ENCODE measurements around the gene POM121. TPM values are rescaled to one million over a fixed set of nuclear protein-coding genes. Genes with fewer than 3 reads are reported as not detected.
"Not testable (repeated sequence)": the region's sequence is repeated elsewhere in the genome, so short reads cannot be mapped to it uniquely, and the experiment has no call there.

The POM121 gene
- total RNA-seq, 5 donors from 2014 or later (not counting 1 experiment from before 2014, with no cell fraction given): 58.4 to 68.6 (median 65.9) TPM

DNA sequence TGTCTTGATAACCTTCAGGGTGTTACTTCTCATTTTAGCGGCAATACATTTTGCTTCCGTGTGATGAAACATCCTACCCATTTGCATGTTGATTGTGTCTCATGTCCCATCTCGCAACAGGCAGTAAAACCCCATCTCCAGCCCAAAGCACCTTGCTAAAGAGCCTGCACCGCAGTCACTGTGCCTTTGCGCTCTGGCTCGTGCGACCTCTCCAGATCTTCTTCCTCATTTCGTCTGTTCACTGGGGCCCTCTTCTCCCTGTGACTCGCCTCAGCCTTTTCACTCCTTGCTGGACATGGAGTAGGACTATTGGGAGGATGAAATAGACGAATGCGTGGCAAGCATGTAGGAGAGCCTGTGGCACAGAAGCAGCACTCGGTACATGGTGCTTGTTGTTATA is 13.5 kb upstream of the POM121 start:
- peaks cover 36% of the 10 kb centered on the region for H3K36me3 Mint-ChIP-seq
- not testable (repeated sequence) for H3K9me3 ChIP-seq

DNA sequence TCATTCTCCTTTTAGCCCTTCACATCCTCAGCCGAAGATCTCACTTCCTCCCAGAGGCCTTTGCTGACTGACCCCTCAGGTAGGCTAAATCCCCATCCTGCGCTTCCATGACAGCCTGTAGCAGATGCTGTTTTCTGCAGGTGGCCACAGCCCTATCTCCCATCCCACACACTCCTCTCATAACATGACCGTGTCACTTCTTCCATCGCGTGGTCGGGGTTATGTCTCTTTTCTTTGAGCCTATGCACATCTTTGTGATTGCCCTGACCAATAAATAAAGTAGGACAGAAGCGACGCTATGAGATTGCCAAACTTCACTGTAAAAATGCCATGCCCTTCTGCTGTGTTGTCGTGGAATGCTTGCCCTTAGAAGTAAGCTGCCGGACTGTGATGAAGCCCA is 11.1 kb upstream of the POM121 start:
- DNase-seq; H3K27me3 ChIP-seq (replicated peaks in 1 of 2; ENCODE audit: control insufficient read depth in 2 of 2, extremely low read depth in 1 of 2, insufficient read depth in 2 of 2, low read length in 1 of 2); H3K4me1 ChIP-seq (ENCODE audit: control insufficient read depth in 1 of 2, extremely low read depth in 1 of 2, insufficient read depth in 2 of 2, low read length in 2 of 2); H3K9me3 ChIP-seq; H3K4me3 Mint-ChIP-seq; POLR2A ChIA-PET; H3K9me3 Mint-ChIP-seq; H3K27me3 Mint-ChIP-seq; H3K27ac ChIP-seq (ENCODE audit: low read length); H3K4me3 ChIP-seq (ENCODE audit: control insufficient read depth in 1 of 2, extremely low read depth in 1 of 2, low read length in 1 of 2); ATAC-seq (replicated peaks in 1 of 4): not testable (repeated sequence)
- peak overlapping the region in 1 of 2 donors; percentile 41 for H3K27ac Mint-ChIP-seq
- H3K4me1 Mint-ChIP-seq: peaks cover 10 to 19% (median 16%) of the 10 kb centered on the region in 3 donors
- peaks cover 0 to 17% of the 10 kb centered on the region in 2 donors for H3K36me3 ChIP-seq (ENCODE audit: control insufficient read depth in 2 of 2, extremely low read depth in 1 of 2, insufficient read depth in 1 of 2, low read length in 1 of 2)
- H3K36me3 Mint-ChIP-seq: peaks cover 24% of the 10 kb centered on the region
- 77% methylated on average over 8 of the region's 10 CpGs for WGBS (ENCODE audit: insufficient coverage)
- CTCF ChIA-PET: interaction anchor here in 1 of 2 donors (0.7 kb wide), 1 partner anchor 826 kb away, joined by 4 read pairs; no protein-coding TSS in a partner anchor

More for the DNA sequence above, 13.5 kb upstream of the POM121 start:
- ATAC-seq (replicated peaks in 1 of 4); CTCF ChIA-PET; H3K4me3 Mint-ChIP-seq; H3K27ac Mint-ChIP-seq; POLR2A ChIA-PET; DNase-seq; H3K27ac ChIP-seq (ENCODE audit: low read length); H3K9me3 Mint-ChIP-seq; H3K27me3 ChIP-seq (replicated peaks in 1 of 2; ENCODE audit: control insufficient read depth in 2 of 2, extremely low read depth in 1 of 2, insufficient read depth in 2 of 2, low read length in 1 of 2); H3K4me3 ChIP-seq (ENCODE audit: control insufficient read depth in 1 of 2, extremely low read depth in 1 of 2, low read length in 1 of 2); H3K4me1 ChIP-seq (ENCODE audit: control insufficient read depth in 1 of 2, extremely low read depth in 1 of 2, insufficient read depth in 2 of 2, low read length in 2 of 2); H3K27me3 Mint-ChIP-seq: not testable (repeated sequence)
- no CpG with 5 or more reads among the region's 12 CpGs for WGBS (ENCODE audit: insufficient coverage)
- H3K4me1 Mint-ChIP-seq: peaks cover 4 to 22% (median 21%) of the 10 kb centered on the region in 3 donors
- peaks cover 0 to 18% of the 10 kb centered on the region in 2 donors for H3K36me3 ChIP-seq (ENCODE audit: control insufficient read depth in 2 of 2, extremely low read depth in 1 of 2, insufficient read depth in 1 of 2, low read length in 1 of 2)

DNA sequence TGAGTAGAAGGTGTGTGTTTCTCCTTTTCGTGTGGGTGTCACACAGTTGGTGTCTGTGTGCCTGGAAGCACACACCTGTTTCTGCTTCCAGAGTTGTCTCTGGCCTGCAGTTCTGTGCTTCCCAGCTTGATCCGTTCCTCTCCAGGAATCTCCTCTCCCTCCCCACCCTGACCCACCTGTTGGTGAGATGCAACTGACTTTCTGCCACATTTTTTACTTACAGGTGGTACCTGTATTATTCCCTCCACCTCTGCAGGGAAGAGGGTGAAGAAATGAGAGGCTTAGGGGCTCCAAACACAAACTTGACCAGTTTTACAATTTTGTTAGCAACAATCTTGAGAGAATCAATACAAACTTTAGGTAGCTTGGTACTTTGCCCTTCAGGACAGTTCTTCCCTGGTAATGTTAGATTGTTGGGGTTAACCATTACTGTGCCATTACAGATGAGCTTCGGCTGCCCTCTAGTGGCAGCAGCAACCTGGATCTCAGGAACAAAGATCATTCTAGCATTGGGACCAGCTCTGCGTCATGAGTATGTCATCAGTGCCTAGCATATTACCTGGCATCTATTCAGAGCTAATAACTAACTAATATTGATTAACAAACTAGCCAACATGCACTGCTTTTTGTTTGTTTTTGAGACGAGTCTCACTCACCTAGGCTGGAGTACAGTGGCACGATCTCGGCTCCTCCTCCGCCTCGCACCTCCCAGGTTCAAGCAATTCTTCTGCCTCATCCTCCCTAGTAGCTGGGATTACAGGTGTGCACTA is 10.0 kb upstream of the POM121 start:
- Mint-ChIP-seq H3K27ac (peak overlapping the region; percentile 29 to 41), H3K36me3 (peaks cover 21% of the 10 kb centered on the region), H3K4me1 (peaks cover 10 to 18% (median 16%) of the 10 kb centered on the region in 3 donors)
- H3K4me3 Mint-ChIP-seq; H3K27me3 Mint-ChIP-seq; H3K27ac ChIP-seq (ENCODE audit: low read length); H3K4me1 ChIP-seq (ENCODE audit: control insufficient read depth in 1 of 2, extremely low read depth in 1 of 2, insufficient read depth in 2 of 2, low read length in 2 of 2); H3K4me3 ChIP-seq (ENCODE audit: control insufficient read depth in 1 of 2, extremely low read depth in 1 of 2, low read length in 1 of 2); POLR2A ChIA-PET; H3K27me3 ChIP-seq (replicated peaks in 1 of 2; ENCODE audit: control insufficient read depth in 2 of 2, extremely low read depth in 1 of 2, insufficient read depth in 2 of 2, low read length in 1 of 2); H3K9me3 ChIP-seq; H3K9me3 Mint-ChIP-seq: not testable (repeated sequence)
- WGBS (ENCODE audit: insufficient coverage): 91% methylated on average over 4 of the region's 9 CpGs
- ATAC-seq (replicated peaks in 1 of 4) (peak; percentile 75 to 86 (median 79)), DNase-seq (peak in 34 of 35 experiments; percentile 9 to 58 (median 38))
- H3K36me3 ChIP-seq (ENCODE audit: control insufficient read depth in 2 of 2, extremely low read depth in 1 of 2, insufficient read depth in 1 of 2, low read length in 1 of 2): peaks cover 0 to 17% of the 10 kb centered on the region in 2 donors
- CTCF ChIA-PET: interaction anchor here (0.5 to 1.4 kb wide), 7 partner anchors 63 to 105 kb away, joined by 3 to 4 read pairs (median 3); partner anchors contain the start of gene TYW1B (in 1 of the 2)

DNA sequence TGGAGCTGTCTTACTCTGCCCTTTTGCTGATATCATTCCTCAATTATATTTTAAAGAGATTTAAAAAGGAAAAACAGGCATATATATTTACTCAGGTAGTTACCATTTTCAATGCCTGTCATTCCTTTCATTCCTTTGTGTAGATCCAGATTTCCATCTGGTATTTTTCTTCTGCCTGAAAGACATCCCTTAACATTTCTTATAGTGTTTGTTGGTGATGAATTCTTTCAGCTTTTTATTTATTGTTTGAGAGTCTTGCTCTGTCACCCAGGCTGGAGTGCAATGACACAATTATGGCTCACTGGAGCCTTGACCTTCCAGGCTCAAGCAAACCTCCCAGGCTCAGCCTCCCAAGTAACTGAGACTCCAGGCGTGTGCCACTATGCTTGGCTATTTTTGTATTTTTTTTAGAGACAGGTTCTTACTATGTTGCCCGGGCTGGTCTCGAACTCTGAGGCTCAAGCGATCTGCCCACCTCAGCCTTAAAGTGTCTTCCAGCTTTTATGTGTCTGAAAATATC is 5.6 kb upstream of the POM121 start:
- H3K27ac Mint-ChIP-seq: no peak overlapping the region
- ATAC-seq (replicated peaks in 1 of 4): no peak
- Histone ChIP-seq H3K27me3 (replicated peaks in 1 of 2; ENCODE audit: control insufficient read depth in 2 of 2, extremely low read depth in 1 of 2, insufficient read depth in 2 of 2, low read length in 1 of 2) (no peaks in the 10 kb centered on the region), H3K4me1 (ENCODE audit: control insufficient read depth in 1 of 2, extremely low read depth in 1 of 2, insufficient read depth in 2 of 2, low read length in 2 of 2) (peaks cover 0 to 11% of the 10 kb centered on the region in 2 experiments), H3K27ac (ENCODE audit: low read length) (no peak overlapping the region), H3K36me3 (ENCODE audit: control insufficient read depth in 2 of 2, extremely low read depth in 1 of 2, insufficient read depth in 1 of 2, low read length in 1 of 2) (peaks cover 0 to 3% of the 10 kb centered on the region in 2 donors), H3K4me3 (ENCODE audit: control insufficient read depth in 1 of 2, extremely low read depth in 1 of 2, low read length in 1 of 2) (no peak overlapping the region), H3K9me3 (no peaks in the 10 kb centered on the region)
- H3K36me3 Mint-ChIP-seq: peaks cover 12% of the 10 kb centered on the region
- ChIA-PET CTCF (no interaction called here), POLR2A (interaction anchor here (0.6 kb wide), 2 partner anchors 90 to 787 kb away, joined by 5 to 9 read pairs; no protein-coding TSS in a partner anchor)
- no peaks in the 10 kb centered on the region for H3K9me3 Mint-ChIP-seq
- DNase-seq: no peak
- WGBS (ENCODE audit: insufficient coverage): no CpG with 5 or more reads among the region's 4 CpGs
- H3K4me1 Mint-ChIP-seq: peaks cover 20 to 29% (median 28%) of the 10 kb centered on the region in 3 donors
- H3K27me3 Mint-ChIP-seq: no peaks in the 10 kb centered on the region
- no peak overlapping the region for H3K4me3 Mint-ChIP-seq

DNA sequence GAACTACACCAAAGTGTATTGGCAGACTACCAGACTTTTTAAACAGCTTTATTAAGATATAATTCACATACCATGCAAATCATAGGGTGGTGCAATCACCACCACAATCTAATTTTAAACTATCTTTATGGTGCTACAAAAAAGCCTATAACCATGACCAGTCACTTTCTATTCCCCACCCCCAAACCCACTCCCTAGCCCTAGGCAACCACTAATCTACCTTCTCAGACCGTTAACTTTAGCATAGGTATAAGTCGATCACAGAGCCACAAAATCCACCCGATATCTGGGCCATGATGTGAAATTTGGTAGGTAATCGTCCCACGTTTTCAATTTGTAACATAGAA is 536 bp upstream of the POM121 start:
- Mint-ChIP-seq H3K27me3 (no peaks in the 10 kb centered on the region), H3K4me1 (peaks cover 41 to 46% (median 42%) of the 10 kb centered on the region in 3 donors), H3K36me3 (peaks cover 37% of the 10 kb centered on the region), H3K9me3 (no peaks in the 10 kb centered on the region), H3K27ac (peak overlapping the region; percentile 98 to 99), H3K4me3 (peak overlapping the region; percentile 91 to 99 (median 99))
- ATAC-seq (replicated peaks in 1 of 4): peak in 1 of 4 experiments; percentile 11
- peak overlapping the region; percentile 92 to 93 for H3K4me3 ChIP-seq (ENCODE audit: control insufficient read depth in 1 of 2, extremely low read depth in 1 of 2, low read length in 1 of 2)
- 0% methylated on average over 1 of the region's 5 CpGs for WGBS (ENCODE audit: insufficient coverage)
- H3K4me1 ChIP-seq (ENCODE audit: control insufficient read depth in 1 of 2, extremely low read depth in 1 of 2, insufficient read depth in 2 of 2, low read length in 2 of 2): peaks cover 12 to 21% of the 10 kb centered on the region in 2 experiments
- H3K9me3 ChIP-seq: no peaks in the 10 kb centered on the region
- H3K27me3 ChIP-seq (replicated peaks in 1 of 2; ENCODE audit: control insufficient read depth in 2 of 2, extremely low read depth in 1 of 2, insufficient read depth in 2 of 2, low read length in 1 of 2): no peaks in the 10 kb centered on the region
- peak overlapping the region; percentile 95 for H3K27ac ChIP-seq (ENCODE audit: low read length)
- ChIA-PET CTCF (no interaction called here), POLR2A (no interaction called here)
- no peak for DNase-seq
- peaks cover 0 to 29% of the 10 kb centered on the region in 2 donors for H3K36me3 ChIP-seq (ENCODE audit: control insufficient read depth in 2 of 2, extremely low read depth in 1 of 2, insufficient read depth in 1 of 2, low read length in 1 of 2)

DNA sequence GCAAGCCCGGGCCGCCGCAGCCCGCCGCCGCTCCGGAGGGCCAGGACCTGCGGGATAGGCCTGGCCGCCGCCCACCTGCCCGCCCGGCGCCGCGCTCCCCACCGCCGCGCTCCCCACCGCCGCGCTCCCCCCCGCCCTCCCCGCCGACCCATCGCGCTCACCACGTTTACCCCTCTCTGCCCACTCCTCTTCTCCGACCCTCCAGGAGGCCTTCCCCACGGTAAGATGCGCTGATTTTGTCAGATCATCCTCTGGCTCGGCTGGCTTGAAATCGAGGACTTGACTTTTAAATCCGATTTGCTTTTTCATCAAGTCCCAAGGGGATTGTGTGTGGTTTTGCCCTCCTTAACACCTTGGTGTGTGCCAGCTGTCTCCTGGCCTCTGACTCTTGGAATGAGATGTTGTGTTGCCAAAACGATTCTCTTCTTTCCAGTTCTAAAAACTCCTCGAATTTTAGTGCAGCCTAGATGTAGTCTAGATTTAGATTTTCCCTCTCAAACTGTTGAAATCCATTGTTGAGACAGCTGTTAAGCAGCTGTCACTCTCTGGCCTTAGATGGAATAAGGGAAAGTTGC is 738 bp downstream of the POM121 start:
- ATAC-seq (replicated peaks in 1 of 4) (peak; percentile 8 to 39 (median 34)), DNase-seq (peak in 2 of 35 experiments; percentile 2 to 30)
- Mint-ChIP-seq H3K9me3 (no peaks in the 10 kb centered on the region), H3K4me3 (peak overlapping the region; percentile 91 to 99 (median 99)), H3K27me3 (no peaks in the 10 kb centered on the region), H3K36me3 (peaks cover 42% of the 10 kb centered on the region), H3K27ac (peak overlapping the region; percentile 89 to 91), H3K4me1 (peaks cover 38 to 44% (median 41%) of the 10 kb centered on the region in 3 donors)
- 0% methylated on average over 10 of the region's 35 CpGs for WGBS (ENCODE audit: insufficient coverage)
- peaks cover 0 to 41% of the 10 kb centered on the region in 2 donors for H3K36me3 ChIP-seq (ENCODE audit: control insufficient read depth in 2 of 2, extremely low read depth in 1 of 2, insufficient read depth in 1 of 2, low read length in 1 of 2)
- POLR2A ChIA-PET: no interaction called here
- H3K9me3 ChIP-seq: no peaks in the 10 kb centered on the region
- H3K27ac ChIP-seq (ENCODE audit: low read length): peak overlapping the region; percentile 79
- H3K4me3 ChIP-seq (ENCODE audit: control insufficient read depth in 1 of 2, extremely low read depth in 1 of 2, low read length in 1 of 2): peak overlapping the region; percentile 92 to 93
- CTCF ChIA-PET: no interaction called here
- H3K4me1 ChIP-seq (ENCODE audit: control insufficient read depth in 1 of 2, extremely low read depth in 1 of 2, insufficient read depth in 2 of 2, low read length in 2 of 2): peaks cover 12 to 21% of the 10 kb centered on the region in 2 experiments
- H3K27me3 ChIP-seq (replicated peaks in 1 of 2; ENCODE audit: control insufficient read depth in 2 of 2, extremely low read depth in 1 of 2, insufficient read depth in 2 of 2, low read length in 1 of 2): no peaks in the 10 kb centered on the region

Data from T-cell (primary cell).